Endometrium (tissue), 2 donors: ENCODE data around the gene MRPL49.
"Not testable (repeated sequence)": the region's sequence is repeated elsewhere in the genome, so short reads cannot be mapped to it uniquely, and the experiment has no call there.

Experiments
- FAIRE-seq: peaks from 2 replicates; lab custom pipeline; 2012; peaks lifted over from hg19 to GRCh38; lab: Jason Lieb, UNC
- donor health status: control.
- donor health status: control.

Gene MRPL49

DNA sequence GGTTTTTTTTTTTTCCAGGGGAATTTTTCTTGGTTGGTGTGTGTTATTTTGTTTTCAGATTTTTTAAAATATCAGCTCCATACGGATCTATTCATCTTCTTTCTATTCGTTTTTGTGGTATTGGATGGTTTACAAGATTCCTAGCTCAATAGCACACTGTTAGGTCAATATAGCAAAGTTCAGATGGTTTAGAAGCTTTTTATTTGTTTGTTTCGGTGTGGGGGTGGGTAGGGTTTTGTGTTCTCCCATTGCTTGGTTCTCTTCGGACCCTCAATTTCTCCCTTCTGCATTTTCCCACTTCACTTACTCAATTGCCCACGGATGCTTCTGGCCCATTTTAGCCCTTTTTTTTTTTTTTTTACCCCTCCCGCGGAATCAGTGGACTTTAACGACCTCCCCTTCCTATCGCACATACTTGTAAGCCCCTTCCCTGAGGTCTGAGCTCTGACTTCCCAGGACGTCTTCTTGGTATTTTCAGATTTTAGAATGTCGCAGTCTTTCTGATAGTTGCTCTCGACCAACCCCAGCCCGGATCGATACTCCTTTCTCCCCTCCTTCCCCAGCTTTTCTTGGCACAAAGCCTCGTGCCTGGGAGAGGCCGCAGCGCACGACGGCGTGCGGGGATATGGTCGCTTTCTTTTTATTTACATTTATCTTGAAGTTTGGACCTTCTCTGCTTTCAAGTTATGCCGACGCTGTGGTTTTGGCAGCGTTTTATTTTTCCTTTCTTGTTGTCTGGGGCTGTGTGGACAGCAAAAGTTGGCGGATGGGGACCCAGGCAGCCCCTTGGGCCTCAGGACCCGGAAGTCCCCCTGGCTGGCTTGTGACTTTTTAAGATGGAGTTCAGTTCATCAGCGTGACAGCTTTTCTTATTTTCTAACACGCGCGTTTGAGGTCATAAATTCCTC, 43.5 kb downstream of the MRPL49 start:
- FAIRE-seq: no peak

DNA sequence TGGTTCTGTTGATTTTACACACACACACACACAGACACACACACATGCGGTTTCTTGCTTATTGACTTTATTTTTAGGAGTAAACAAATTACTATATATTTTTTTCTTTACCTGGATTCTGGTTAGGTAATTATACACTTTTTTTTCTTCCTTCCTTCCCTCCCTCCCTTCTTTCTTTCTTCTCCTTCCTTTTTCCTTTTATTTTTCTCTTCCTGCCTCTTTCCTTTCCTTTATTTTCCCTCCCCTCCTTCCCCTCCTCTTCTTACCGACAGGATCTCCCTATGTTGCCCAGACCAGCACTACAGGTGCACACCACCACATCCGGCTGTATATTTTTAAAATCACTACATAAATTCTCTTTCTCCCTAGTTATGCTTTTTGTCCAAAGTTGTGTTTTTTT, 44.8 kb downstream of the MRPL49 start:
- FAIRE-seq: no peak

- FAIRE-seq: no peak
These were observed 45.5 kb downstream of the MRPL49 start for GRCh38 chr11:65167656-65168055.

GRCh38 chr11:65169164-65169641, 47.1 kb downstream of the MRPL49 start:
- FAIRE-seq: no peak

DNA sequence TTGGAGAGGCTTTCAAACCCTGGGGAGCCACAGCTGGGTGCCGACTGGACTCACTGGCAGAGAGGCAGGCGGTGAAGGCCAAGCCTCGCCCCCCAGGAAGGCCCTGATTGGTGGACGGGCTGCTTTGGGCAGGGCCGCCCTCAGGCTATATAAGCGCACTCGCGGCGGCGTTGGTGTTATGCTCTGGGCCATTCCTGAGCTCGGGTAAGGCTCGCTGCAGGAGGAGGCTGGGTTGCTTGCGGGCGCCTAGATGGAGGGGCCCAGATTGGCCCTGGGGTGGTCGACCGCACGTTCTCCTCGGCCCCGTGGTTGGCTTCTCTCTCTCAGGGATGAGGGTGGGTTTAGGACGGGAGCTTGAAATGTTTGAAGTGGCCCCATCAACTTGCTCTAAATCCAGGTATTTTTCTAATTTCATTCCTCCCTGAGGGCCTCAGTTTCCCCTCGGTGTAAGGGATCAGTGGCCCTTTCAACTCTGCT, 48.0 kb downstream of the MRPL49 start, which contains the start of gene SPDYC:
SPDYC (plus strand) TSS at position 176 of the 477 bp plus-strand sequence. CDS start 1,125 bp downstream, outside the sequence.
- no peak for FAIRE-seq

DNA sequence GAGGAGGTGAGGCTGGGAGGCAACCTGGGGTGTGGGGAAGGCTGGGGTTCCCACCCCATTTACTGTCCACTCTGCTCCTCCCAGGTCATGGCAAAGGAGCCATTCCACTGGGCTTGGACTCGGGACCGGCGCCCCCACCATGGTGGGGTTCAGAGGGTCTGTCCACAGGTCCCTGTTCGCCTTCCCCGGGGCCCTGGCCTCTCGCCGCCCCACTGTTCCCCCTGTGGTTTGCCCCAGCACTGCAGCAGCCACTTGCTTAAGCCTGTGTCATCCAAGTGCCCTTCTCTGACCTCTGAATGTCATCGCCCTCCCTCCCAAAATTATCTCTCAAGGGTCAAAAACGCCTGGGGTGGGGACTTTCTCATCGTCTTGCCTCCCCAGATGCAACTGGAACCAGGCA, 50.5 kb downstream of the MRPL49 start:
- FAIRE-seq: no peak

DNA sequence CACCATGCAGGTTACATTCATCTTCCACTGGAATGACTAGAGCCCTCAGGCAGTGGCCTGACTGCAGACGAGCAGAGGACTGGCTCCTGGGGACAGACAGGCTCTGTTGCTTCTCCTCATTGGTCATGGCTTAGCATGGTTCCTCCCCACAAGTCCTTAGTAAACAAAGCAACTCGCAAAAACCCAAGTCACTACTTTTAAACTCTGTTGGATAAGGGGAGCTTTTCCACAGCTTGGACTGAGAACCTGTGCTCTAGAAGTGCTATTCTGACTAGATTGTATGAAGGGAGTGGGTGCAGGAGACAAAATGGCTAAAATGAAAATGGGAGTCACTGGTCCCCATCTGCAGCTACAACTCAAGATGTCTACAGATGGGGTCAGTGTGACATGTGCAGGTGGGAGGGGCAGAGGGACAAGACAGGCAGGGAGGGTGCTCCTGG, 52.5 kb downstream of the MRPL49 start:
- not testable (repeated sequence) for FAIRE-seq
